T-helper 22 cell (primary cell): ENCODE results near the gene CPN2.

ENCODE experiments used
- DNase-seq: peaks from one replicate; pipeline ENCODE4 v3.0.0-alpha.2; 2020; ENCODE audit warnings: low read depth

Gene CPN2

DNA sequence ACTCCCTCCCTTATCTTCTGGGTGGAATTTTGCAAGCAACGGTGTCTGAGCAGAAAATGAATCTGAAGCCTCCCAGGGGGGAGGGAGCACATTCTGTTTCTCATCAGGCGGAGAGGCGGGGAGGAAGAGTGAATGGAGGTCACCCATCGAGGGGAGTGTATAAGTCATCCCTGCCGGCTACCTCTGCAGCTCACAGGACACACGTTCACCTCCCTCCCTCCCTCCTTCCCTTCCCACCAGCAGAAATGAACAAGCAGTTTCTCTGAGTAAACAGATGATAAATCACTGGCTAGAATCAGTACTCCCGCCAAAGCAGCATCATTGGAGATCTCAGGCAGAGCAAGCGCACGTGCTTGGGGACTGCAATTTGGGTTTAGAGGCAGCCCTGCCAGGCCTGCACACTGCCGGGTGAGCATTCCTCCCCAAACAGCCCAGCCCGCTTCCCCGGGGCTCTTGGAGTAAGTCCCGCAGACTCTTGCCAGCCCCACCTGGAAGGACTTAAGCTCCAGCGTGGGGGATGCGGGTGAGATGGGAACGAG, 38.3 kb downstream of the CPN2 start:
- no peak for DNase-seq

DNA sequence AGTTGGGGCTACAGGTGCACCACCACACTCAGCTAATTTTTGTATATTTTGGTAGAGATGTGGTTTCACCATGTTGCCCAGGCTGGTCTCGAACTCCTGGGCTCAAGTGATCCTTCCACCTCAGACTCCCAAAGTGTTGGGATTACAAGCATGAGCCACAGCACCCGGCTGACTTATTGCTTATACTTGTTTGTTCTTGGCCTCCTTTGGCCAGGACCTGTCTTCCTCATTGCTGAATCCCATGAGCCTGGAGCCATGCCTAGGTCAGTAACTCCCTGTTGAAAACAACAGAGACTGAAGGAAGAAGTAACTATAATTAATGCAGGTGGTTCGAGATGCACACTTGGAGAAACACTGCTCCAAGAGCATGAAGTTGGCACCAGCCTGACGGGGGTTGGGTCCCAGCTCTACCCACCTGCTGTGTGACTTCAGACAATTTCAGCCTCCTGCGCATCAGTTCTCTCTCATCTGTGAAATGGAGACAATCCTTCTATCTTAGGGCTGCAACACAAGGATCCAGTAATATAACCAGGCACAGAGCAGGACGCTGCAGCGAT, 38.9 kb downstream of the CPN2 start:
- DNase-seq = no peak

DNA sequence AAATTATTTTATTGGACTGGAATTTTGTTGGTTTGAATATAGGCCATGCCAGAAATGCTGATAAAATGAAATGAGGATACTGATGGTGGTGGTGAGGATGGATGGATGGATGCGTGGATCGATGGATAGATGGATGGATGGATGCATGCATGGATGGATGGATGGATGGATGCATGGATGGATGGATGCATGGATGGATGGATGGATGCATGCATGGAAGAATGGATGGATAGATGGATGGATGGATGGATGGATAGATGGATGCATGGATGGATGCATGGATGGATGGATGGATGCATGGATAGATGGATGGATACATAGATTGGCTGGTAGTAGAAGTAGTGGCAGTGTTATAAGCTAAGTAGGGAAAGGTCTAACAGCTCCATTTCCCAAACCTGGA, 40.1 kb downstream of the CPN2 start:
- no peak for DNase-seq

DNA sequence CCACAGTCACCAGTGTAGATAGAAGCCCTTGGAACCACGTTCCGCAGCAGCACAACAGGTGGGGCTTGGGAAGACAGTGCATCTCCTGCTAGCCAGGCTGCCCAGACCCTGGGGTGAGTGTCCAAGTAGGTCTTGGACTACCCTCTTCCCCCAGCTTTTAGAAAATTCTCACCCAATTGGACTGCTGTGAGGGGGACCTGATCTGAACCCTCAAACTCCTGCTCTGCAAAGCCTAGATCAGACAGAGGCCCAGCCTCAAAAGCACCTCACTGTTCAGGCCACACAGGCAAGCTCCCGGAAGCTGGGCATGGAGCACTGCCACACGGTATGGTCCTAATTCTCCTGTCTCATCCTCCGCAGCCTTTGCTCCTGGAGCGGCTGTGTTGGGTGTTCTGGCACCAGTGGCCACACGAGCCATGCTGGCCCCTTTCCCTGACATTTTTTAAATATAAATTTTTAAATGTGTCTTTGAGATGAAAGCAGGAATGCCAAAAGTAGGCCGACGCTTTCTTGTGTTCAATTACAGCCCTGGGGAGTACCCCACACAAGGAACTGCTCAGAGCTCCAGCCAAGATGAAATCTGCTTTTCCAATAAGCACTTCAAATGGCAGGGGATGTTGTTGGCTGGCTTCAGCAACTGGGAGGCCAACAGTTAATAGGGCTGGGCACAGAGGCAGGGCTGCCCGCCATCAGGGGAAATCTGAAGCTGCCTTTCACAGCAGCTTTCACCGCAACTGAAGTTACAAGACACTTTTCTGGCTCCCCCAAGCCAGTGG, 40.9 kb downstream of the CPN2 start:
- no peak for DNase-seq

DNA sequence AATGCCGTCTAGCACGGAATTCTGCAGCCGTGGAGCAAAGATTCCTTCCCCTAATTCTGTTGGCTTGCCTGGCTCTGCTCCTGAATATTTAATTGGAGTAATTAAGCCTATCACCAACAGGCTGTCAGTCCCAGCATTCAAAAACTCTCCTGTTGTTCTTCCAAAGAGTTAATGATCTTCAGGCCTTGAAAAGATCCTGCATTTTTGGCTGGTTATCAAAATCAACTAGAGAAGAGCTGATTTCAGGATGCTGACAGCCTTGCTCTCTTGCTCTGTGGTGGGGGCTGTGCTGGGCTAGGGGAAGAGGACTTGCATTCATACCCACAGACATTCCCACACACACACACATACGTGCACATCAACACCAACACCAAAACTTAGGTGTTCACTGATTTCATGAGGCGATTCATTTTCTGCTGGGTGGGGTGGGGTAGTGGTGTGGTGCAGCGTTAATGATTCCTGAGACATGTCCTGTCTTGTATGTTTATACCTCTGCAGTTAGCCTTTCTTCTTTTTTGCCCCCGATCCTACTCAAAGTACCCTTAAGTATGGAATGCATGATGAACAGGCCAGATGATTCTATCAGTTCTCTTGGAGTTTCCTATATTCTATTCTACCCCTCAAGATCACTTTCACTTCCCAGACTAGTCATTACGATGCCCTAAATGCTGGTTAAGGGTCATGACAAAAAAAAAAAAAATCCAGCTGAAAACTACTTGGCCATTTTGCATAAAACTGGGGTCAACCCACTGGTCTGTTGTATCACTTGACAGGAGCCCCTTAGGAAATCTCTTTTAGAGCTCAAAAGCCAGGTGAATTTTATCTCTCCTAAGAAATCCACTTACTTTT, 42.3 kb downstream of the CPN2 start:
- no peak for DNase-seq

DNA sequence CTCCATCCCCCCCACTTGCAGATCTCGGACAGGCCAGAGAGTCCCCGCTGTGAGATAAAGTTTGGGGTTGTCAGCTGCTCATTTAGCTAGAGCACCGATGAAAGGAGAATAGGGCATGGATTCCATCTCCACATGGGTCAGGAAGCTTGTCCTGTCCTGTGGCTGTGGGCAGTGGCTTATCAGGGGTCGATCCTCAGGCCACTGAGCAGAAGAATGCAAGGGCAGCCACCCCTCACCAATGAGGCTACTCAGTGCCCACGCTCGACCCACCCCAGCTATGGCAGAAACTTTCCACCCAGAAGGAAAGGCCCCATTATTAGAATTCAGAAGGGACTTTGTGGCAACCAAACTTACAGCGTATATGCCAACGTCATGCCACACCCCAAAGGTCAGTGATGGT, 43.3 kb downstream of the CPN2 start:
- no peak for DNase-seq

DNA sequence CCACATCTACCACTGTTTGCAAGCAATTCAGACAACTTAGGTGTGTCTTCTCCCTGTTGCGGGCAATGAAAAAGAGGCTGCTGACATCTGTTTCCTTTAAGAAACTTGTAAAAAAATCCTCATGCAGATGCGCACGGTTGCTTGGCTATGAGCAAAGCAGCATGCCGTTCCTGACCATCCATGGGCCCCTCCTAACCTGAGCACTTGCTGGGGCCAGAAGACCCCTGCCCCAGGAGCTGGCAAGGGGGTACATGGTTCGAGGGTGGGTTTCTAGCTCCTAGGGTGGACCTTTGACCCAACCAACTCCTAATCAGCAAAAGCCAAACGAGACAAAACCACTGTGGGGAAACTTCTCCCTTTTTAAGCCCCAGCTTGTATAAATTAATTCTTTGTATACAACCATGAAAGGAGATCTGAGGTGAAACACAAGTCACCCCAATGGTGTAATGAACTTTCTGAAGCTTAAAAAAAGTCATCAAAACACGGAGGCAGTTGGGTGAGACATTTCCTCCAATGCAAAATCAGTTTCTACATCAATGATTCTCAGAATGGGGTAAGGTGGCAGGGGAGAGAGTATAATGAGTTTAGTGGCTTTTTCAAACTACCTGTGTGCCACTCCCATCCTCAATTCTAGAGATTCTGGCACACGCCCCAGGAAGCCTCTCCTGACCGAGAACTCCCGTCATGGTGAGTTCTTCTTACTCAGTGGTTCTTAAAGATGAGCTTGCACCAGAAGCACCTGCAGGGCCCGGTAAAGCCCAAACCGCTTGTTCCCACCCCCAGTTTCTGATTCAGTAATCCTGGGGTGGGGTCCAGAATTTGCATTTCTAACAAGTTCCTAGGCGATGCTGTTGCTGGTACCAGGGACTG, 44.1 kb downstream of the CPN2 start:
- no peak for DNase-seq

DNA sequence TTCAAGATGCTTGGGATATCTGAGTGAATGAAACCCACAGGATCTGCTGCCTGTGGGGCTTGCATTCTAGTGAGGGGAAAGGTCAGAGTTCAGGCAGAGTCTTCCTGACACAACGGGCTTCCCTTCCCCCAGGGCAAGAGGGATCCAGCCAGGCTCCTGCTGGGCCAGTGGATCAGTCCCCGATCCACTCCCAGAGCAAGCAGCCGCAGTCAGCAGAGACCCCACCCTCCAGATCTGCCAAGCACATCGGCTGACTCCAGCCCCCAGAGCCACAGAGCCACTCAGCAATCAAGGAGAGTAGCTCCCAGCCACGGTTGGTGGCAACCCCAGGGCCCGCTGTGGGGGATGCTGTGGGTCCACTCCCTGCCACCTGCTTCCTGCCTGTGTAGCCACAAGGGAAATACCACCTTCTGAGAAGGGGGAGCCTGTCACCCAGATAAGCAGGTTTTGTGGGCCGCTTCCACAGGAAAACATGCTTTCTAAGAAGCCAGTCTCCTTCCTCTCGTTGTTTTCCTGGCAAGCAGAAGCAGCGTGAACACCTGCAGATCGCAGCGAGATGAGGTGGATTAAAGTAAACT, 44.9 kb downstream of the CPN2 start:
- DNase-seq = peak; percentile 26

DNA sequence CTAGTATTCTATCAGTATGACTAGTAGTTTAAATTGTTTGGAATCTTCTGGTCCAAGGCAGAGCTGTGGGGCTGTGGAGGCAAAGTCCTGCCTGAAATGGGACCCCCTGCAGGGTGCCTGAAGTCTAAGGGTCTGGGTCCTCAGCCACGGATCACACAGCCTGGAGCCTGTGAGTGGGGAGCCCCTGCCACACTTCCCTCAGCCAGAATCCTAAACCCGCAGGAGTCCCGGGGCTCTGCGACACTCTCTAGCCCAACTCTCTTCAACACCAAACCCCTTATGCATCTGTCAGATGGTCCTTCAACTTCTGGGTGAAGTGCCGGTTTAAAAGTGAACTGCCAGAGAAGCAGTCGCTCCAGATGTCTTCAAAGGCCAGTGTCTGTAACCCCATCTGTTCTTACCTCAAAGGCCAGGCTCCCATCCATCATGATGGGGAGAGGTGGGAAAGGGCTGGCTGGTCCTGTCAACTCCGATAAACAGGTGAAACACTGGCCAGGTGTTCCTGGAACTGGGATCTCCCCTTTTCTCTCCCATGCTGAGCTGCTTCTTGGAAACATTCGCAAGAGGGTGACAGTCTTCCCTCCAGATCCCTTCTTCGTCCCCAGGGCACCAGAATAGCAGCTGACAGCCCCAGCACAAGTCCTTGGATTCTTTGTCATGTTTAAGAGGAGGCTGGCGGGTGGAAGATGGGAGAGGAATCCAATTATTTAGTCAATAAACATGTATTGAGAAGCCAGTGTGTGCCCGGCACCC, 45.6 kb downstream of the CPN2 start:
- no peak for DNase-seq

DNA sequence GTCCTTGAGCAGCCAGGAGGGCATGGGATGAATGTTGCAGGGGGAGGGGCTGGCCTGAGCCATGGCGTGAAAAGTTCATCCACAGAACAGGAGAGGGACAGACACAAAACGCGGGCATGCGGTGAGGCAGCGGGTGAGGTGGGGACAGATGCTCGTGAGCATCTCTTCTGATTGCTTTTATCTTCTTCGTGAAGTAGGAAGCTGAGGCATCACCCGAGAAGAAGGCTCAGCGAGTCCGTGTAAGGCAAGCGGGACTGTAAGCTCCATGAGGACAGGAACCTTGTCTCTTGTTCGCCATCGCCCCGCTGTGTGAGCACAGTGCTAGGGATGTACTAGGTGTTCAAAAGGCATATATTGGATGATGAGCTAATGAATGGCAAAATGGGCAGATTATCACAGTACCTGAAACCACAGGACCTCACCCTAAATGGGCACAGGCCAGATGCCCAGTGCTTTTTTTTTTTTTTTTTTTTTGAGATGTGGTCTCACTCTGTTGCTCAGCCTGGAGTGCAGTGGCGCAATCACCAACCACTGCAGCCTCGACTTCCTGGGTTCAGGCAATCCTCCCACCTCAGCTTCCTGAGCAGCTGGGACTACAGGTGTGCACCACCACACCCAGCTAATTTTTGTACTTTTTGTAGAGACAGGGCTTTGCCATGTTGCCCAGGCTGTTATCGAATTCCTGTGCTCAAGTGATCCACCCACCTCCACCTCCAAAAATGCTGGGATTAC, 46.8 kb downstream of the CPN2 start:
- DNase-seq = no peak

DNA sequence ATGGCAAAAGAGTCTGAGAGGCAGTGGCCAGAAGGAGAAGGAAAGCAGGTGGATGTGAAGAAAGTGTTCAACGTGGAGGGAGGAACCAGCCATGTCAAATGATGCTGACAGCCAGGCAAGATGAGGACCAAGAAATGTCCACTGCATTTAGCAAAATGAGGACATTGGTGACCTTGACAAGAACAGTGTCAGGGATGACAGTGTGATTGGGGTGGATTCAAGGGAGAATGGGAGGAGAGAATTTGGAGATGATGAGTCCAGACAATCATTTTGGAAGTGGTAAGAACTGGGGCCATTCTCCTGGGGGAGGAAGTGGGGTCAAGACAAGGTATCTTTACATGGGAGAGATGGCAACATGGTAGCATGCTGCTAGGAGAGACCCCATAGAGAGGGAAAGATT, 47.4 kb downstream of the CPN2 start:
- DNase-seq = no peak

DNA sequence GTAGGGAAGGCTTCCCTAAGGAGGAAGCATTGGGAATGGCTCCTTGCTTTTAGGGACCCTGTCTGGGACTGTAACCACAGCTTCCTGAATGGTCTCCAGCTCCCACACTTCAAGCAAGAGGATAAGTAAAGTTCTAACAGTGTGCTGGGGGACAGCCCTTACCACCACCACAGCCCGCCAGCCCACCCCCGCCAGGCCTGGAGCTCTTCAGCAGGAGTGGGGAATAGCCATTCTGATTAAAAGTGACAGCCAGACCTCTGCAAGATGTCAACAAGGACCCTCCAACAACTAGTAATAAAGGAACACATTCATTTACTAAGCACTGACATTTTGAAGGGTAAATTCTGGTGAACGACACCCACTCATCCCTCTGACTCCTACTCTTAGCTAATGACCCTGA, 49.4 kb downstream of the CPN2 start:
- no peak for DNase-seq

DNA sequence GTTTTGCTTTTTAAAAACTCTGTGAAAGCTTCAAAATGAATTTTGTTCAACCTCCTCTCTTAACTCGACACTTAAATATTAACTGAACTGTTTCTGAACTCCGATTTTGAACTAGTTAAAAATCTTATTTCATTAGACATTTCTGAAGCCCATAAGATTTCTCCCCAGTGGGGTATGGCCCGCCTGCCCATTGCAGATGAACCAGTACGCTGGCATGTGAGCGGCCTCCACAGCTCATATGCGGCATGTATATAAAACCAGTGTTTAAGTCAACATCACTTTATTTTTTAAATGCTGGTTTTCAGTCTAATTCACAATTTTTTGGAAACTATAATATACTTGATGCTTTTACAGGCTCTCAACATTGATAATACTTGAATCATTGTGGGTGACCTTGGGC, 50.2 kb downstream of the CPN2 start:
- no peak for DNase-seq

DNA sequence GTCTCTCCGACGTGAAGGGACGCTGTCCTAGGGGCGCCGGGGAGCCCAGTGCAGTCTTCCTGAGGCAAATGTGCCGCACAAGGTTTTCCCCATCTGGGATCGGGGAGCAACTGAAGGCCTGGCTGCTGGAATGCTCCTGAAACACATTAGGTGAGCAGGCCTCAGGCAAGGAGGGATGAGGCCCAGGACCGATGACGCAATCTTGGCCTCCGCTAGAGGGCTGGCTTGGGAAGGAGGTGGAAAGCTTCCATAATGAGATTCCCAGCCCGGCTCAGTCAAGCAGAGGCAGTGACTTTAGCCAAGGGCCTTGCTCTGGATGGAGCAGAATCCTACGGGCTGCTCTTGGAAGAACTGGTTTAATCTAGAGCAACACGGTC, 50.8 kb downstream of the CPN2 start:
- DNase-seq = no peak

DNA sequence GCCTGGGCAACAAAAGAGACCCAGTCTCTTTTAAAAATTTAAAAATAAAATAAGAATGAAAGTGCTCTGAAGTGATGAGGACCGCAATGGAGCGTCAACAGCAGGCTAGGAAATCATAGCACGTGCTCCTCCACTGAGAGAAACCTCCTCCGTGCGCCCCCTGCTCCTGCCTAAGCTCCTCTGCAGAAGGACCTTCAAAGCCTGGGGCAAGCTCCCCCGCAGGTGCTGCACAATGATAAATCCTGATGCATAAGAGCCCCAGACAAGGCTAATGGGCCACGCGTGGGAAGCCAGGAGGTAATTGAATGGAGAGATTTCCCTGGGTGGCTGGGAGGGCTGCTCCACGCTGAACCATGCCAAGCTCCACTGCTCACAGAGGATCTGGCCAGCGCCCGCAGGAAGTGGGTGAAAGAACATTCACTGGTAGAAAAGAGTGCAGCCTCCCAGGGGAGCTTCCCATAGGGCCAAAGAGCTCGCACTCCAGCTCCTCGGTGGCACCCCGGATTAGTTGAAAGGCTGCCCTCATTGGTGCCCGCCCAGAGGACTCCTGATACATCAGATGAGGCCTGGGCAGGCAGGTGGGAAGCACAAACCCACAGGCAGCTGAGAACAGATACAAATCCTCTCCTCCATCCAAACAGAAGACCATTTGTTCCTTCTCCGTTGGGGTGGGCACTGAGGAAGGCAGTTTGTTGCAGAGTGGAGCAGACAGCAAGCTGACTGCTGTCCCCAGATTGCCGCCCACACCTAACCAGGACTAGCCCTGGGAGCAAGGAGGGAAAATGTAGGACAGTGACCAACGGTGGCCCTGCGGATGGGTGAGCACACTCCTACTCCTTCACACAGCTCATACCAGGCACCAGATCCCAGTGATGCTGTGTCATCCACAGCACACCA, 52.5 kb downstream of the CPN2 start:
- no peak for DNase-seq

DNA sequence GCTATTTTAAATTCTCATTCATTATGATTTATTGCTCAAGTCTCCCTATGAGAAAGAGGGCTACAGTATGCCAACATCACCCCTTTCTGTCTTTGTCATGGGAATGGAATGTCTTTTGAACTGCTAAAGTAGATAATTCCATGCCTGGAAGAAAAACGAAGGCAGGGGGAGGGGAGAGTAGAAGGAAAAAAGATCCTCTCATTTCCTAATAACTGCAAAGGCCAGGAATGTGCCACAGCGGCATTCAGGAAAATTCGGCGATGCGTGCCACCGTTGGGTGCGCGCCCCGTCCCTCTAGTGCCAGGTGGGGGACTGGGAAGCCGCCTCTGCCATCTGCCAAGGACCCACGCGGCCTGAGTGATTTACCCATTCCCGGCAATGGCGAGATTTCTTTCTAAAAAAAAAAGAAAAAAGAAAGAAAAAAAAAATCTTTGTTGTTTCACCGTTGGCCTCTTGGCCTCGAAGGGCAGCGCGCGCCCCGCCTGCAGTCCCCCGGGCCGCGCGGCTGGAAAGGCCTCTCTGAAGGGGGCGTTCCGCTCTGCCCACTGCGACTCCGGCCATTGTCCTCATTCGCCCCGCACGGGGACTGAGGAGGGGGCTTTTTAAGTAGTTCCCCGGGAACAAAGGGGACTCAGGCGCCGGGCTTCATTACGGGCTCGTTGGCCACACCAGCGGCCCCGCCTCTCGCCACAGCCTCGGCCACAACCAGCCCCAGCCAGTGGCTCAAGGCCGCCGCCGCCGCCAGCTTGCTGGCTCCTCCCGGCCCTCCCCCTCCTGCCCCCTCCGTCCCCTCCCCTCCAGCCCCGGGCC, 54.5 kb downstream of the CPN2 start:
- DNase-seq = no peak

DNA sequence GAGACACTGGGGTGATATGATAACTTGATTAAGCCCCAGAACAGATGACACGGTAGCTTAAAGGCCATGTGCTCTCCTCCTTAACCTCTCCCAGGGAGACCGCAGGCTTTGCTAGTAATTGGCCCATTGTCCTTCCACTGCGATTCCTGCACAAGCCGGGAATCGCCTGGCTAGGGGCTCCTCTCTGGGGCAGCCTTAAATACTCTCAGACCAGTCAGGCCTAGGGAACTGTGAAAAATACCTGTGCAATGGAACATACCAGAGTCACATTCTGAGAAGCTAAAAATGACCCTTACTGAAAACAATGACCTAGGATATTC, 56.3 kb downstream of the CPN2 start:
- no peak for DNase-seq

DNA sequence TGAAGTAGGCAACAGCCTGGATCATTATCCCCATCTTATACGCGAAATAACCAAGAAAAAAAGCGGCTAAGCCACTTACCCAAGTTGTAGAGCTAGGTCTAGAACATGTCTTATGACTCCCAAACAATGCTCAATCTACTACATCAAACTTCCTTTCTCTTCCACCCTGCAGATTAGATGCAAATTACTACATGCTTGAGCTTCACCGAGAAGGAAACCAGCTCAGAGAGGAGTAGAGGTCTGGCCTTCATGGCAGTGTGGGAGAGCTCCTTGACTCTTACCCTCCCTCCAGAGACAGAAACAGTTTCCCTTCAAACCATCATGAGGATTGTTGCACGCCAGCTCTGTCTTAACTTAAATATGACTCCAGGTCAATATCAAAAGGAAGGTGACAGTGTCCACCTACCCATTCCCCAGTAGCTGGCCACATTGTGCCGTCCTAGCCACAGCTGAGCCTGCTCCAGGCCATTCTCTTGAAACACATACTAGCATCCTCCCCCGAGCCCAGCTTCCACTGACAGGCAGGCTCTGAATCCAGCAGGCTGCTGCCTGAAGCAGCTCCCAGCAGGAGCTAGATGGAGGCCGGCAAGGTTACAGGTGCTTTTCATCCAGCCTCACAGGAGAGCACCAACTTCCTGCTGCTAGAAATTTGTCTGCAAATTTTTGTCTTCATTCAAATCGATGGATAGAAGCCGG, 56.8 kb downstream of the CPN2 start:
- DNase-seq = no peak
